HepG2 (cell line): ENCODE measurements around the gene EPC1.

Experiments used
- CTCF ChIP-seq: sonication (generic); formaldehyde crosslinking; IDR thresholded peaks from 2 replicates; pipeline ENCODE4 v1.5.0; 2020; ENCODE audit warnings: mild to moderate bottlenecking, missing genetic modification reagents, moderate library complexity
- HMGXB4 ChIP-seq, 2 experiments: sonication (generic) in 1 of 2; formaldehyde crosslinking in 1 of 2; IDR thresholded peaks; 2 replicates each; pipeline versions ENCODE4 v1.4.0 to v1.6.1; 2018 to 2020; ENCODE audit warnings: missing genetic modification reagents in 2 of 2, borderline replicate concordance in 1 of 2, low read depth in 1 of 2, mild to moderate bottlenecking in 1 of 2, missing biosample characterization in 1 of 2
- SMARCE1 ChIP-seq: fragments of 450-650 bp; IDR thresholded peaks from 2 replicates; pipeline ENCODE4 v1.6.1; 2017; ENCODE audit warnings: borderline replicate concordance
- USF2 ChIP-seq, 2 experiments: sonication (generic) in 1 of 2; formaldehyde crosslinking in 1 of 2; IDR thresholded peaks; 2 replicates each; pipeline versions ENCODE4 v1.5.1 to v1.6.1; 2011 to 2020; ENCODE audit warnings: borderline replicate concordance in 1 of 2, low read depth in 1 of 2, low read length in 1 of 2, mild to moderate bottlenecking in 1 of 2, missing genetic modification reagents in 1 of 2, moderate library complexity in 1 of 2

- TF ChIP-seq USF2 (IDR thresholded peaks at IDR 0.05; ENCODE audit: low read depth, low read length) = no peak
- TF ChIP-seq USF2 (CRISPR knock-in tag; IDR thresholded peaks at IDR 0.05; ENCODE audit: borderline replicate concordance) = no peak
- no peak for TF ChIP-seq SMARCE1
- no peak for TF ChIP-seq CTCF (CRISPR knock-in tag)
- no peak for TF ChIP-seq HMGXB4 (CRISPR knock-in tag; IDR thresholded peaks at IDR 0.05; ENCODE audit: borderline replicate concordance in 1 of 2, low read depth in 1 of 2)
Measured at GRCh38 chr10:32269343-32270100, 77.4 kb downstream of the EPC1 start.
